Stimulated activated CD8-positive, alpha-beta memory T cell treated with anti-CD3 and anti-CD28 coated beads, Interleukin-12 subunit alpha, Interleukin-12 subunit beta, amount 100 ng/mL, for 4 hours (primary cell): ENCODE data around the gene RC3H1.
"Not testable (repeated sequence)": the region's sequence is repeated elsewhere in the genome, so short reads cannot be mapped to it uniquely, and the experiment has no call there.

Experiments
- DNase-seq: peaks from one replicate; pipeline ENCODE4 v3.0.0-alpha.2; 2020; ENCODE audit warnings: low read depth

The RC3H1 gene

DNA sequence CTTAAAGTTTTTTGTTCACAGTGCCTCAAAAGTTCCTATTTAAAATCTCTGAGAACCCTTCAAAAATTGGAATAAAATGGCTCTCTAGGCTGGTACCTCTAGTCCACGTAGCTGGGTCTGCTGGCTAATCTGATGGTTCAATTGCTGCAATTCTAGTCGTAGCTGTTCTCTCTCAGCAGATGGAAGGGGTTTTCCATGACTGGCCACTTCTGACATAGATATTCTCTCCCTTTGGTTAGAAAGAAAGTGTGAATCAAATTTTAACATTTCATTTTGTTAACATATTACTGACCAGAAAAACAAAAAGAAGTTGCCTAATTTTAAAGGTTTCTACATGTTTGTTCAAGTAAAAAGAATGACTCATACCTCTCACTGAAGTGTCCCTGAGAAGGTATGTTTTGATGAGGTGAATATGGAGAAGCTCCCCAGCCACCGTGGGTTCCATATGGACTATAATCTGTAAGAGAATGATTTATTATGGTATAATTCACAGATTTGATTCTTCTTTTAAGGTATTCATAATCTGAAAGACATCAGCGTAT is 75.7 kb downstream of the RC3H1 start:
- DNase-seq, result no peak

- DNase-seq, result no peak
Observed at GRCh38 chr1:173937062-173937461, 85.1 kb downstream of the RC3H1 start.

DNA sequence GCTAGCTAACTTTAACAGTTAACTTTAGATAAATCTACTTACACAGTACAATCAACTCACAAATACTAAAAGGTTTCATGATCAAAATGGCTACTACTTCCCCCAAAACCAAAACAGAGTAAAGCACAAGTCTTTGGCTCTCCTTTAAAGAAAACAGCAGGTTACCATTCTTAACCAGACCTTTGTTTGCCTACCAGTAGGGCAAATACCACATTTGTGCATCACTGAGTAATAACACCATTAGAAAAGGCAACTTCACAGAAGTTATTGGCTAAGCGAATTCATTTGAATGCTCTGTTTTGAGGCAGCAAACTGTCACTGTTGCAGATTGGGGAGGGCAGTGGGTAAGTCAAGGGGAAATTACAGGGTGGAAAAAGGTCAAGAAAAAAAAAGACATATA is 87.7 kb downstream of the RC3H1 start:
- DNase-seq, result no peak

DNA sequence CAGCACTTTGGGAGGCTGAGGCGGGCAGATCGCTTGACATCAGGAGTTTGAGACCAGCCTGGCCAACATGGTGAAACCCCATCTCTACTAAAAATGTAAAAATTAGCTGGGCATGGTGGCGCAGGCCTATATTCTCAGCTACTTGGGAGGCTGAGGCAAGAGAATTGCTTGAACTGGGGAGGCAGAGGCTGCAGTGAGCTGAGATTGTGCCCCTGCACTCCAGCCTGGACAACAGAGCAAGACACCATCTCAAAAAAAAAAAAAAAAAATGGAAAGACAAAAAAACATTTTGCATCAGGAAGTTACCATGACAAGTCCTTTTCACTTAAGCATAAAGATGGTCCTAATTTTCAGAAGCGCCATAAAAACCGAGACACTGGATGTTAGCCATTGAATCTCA is 91.6 kb downstream of the RC3H1 start:
- not testable (repeated sequence) for DNase-seq

- DNase-seq, result no peak
Observed at GRCh38 chr1:173925306-173926242, 96.6 kb downstream of the RC3H1 start.

GRCh38 chr1:173920861-173921260 is 101.3 kb downstream of the RC3H1 start:
- DNase-seq, result no peak

- DNase-seq, result no peak
Observed at GRCh38 chr1:173917635-173918493, 104.3 kb downstream of the RC3H1 start.

- DNase-seq, result no peak
Observed at GRCh38 chr1:173917149-173917548, 105.0 kb downstream of the RC3H1 start, which contains the start of gene SERPINC1. Gene SERPINC1 (minus strand): TSS chr1:173917327. CDS start chr1:173917259, 68 bp downstream.

GRCh38 chr1:173916667-173917066 is 105.5 kb downstream of the RC3H1 start:
- no peak for DNase-seq

- DNase-seq, result no peak
Observed at GRCh38 chr1:173915596-173915995, 106.6 kb downstream of the RC3H1 start.

DNA sequence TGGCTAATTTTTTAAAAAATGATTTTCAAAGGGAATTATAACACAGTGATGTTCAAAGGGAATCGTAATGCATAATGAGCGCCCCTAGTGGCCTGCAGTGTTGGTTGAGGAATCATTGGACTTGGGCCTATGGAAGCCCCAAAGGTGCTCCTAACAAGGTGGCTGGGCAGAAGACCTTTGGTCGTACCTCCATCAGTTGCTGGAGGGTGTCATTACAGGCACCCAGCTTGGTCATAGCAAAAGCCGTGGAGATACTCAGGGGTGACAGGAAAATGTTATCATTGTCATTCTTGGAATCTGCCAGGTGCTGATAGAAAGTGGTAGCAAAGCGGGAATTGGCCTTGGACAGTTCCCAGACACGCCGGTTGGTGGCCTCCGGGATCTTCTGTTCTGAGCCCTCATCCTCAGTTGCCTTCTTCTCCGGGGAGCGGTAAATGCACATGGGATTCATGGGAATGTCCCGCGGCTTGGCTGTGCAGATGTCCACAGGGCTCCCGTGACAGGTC is 107.7 kb downstream of the RC3H1 start:
- no peak for DNase-seq

DNA sequence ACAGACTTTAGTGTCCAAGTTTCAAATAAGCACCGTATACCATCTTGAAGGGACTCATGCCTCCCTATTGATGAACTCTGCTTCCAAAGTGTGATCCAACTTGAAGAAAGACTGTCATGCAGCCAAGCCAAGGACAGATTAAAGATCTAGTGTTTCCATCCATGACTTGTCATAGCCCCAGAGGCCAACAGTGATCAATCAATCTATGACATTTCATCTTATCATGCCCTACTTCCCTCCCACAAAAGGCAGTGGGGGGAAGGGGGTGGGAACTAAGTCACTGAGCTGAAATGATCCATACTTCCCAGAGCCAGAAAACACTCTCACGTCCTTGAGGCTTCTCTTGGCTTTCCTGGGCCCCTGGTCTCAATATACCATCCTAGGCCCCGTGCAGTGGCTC is 109.0 kb downstream of the RC3H1 start:
- DNase-seq, result no peak

DNA sequence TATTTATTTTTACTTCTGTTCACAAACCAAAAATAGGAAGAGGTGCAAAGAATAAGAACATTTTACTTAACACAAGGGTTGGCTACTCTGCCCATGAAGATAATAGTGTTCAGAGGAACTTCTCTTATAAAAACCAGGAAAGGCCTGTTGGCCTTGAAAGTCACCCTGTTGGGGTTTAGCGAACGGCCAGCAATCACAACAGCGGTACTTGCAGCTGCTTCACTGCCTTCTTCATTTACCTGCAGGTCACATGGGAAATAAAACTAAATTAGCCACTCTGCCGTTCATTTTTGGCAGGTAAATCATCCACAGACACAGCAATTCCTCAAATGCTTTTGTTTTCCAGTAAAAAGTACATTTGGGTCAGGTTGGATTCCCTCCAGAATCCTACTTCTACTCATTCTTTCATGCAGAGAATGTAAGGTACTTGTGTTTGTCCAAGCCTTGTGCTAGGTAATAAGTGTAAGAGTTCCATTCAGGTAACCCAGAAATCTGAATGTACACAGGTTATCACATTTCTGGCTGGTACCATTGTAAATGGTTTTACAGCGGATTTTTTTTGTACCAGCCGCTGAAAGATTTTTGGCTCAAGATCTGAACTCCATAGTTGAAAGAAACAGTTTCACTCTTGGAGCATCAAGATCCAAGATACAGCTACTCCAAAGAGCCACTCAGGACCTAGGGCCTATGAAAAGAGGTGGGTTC is 118.2 kb downstream of the RC3H1 start:
- DNase-seq, result no peak

- DNase-seq, result no peak
Observed at GRCh38 chr1:173900992-173901391, 121.2 kb downstream of the RC3H1 start.

GRCh38 chr1:173900427-173900826 is 121.7 kb downstream of the RC3H1 start:
- no peak for DNase-seq

DNA sequence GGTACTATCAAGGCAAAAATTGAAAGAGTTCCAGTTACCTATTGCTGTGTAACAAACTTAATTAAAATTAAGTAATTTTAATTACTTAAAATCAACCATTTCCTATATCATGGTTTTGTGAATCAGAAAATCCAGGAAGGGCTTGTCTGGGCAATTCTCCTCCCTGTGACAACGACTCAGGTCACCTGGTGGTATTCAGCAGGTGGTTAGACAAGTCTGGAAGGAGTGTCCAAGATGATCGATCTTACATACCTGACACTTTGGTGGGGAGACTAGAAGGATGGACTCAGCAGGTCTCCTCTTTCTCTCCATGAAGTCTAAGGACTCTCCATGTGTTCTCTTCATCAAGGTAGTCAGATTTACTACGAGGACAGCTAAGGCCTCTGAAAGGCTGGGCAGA is 128.0 kb downstream of the RC3H1 start:
- DNase-seq, result no peak

DNA sequence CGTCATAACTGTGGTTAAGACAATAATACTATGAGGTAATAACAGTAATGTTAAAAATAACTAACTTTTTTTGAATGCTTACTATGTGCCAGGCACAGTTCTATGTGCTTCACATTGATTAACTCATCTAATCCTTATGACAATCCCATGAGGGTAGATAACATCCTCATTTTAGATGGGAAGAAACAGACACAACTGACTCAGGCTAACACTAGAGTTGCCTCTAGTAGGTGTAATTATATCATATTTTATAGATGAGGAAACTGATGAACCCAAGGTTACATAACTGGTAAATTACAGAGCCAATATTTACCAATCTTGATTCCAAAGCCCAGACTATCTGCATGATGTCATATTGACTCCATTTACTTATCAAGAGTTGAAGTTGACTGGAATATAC is 128.5 kb downstream of the RC3H1 start:
- DNase-seq, result no peak

GRCh38 chr1:173889885-173890284 is 132.3 kb downstream of the RC3H1 start:
- no peak for DNase-seq

GRCh38 chr1:173888749-173889148 is 133.4 kb downstream of the RC3H1 start:
- no peak for DNase-seq

DNA sequence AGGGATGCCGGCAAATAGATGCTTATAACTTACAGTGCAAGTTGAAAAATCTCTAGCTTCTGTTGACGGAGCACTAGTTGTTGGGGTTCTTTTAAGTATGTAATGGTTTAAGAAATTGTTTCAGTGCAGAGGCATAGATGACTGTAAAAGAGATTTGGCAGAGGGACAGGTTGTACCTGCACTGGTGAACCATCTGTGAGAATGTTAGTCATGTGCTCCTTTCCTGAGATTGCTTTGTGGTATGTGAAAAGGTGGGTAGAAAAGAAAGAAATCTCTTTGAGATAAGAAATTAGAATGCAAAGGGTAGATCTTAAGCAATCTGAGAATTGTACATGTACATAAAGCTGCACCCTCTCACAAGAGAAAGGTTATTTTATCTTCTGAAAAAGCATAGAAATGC is 134.5 kb downstream of the RC3H1 start:
- DNase-seq, result no peak

DNA sequence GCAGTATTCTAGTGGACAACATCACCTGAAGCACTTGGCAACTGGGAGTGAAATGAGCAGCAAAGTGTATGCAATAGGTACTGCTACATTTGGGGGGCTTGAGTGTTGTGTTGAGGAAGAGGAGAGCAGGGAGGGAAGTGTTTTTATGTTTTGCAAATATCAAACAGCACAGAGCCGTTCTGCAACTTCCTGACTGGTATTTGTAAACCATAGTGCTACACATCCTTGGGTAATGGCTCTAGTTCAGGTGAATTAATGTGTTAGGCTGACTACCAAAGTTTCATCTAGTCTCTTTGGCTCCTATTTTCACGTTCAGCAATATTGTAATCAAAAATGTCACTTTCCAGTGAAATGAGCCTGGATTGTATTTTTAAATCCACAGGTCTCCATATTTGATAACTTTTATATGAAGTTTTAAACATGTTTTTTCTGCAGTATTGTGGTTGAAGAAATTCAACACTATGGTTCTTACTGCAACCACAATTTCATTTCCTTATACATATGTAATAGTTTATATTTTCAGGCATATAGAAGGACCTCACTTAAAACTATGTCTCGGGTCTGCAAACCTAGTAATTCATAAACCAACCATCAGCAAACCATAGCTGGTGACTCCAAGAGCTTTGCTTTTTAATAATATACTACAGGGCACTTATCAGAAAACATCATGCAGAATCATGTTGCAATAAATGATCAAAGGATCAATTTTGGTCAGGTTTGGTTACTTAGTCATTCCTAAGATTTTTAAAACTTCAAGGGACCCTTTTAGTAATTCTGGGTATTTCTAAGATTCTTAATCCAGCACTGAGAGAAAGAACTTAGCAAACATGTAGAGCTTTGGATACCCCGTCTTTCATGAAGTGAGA is 135.2 kb downstream of the RC3H1 start:
- DNase-seq, result no peak
